Testis (tissue), 2 donors: ENCODE measurements around the gene PLXDC2.

Experiments used
- POLR2A ChIP-seq: fragments of 450-650 bp; IDR thresholded peaks from one replicate; pipeline ENCODE4 v1.6.1; 2017; ENCODE audit warnings: antibody characterized with exemption, mild to moderate bottlenecking, moderate library complexity
- TF ChIP-seq, protein P1 (sequence below), 3 experiments: fragments of 450-650 bp in 2 of 3; fragments of 200-600 bp in 1 of 3; sonication (generic) in 1 of 3; IDR thresholded peaks; one replicate each; pipeline ENCODE4 v1.5.1; 2016 to 2019; ENCODE audit warnings: antibody characterized with exemption in 3 of 3, mild to moderate bottlenecking in 2 of 3, moderate library complexity in 1 of 3

GRCh38 chr10:20202337-20202736 is 386.1 kb downstream of the PLXDC2 start:
- TF ChIP-seq, protein P1, sequence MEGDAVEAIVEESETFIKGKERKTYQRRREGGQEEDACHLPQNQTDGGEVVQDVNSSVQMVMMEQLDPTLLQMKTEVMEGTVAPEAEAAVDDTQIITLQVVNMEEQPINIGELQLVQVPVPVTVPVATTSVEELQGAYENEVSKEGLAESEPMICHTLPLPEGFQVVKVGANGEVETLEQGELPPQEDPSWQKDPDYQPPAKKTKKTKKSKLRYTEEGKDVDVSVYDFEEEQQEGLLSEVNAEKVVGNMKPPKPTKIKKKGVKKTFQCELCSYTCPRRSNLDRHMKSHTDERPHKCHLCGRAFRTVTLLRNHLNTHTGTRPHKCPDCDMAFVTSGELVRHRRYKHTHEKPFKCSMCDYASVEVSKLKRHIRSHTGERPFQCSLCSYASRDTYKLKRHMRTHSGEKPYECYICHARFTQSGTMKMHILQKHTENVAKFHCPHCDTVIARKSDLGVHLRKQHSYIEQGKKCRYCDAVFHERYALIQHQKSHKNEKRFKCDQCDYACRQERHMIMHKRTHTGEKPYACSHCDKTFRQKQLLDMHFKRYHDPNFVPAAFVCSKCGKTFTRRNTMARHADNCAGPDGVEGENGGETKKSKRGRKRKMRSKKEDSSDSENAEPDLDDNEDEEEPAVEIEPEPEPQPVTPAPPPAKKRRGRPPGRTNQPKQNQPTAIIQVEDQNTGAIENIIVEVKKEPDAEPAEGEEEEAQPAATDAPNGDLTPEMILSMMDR (IDR thresholded peaks at IDR 0.05), result no peak
- no peak for TF ChIP-seq POLR2A
